H1 (cell line): ENCODE results near the gene NGEF. TPM values are rescaled to one million over a fixed set of nuclear protein-coding genes. Genes with fewer than 3 reads are reported as not detected.
"Not testable (repeated sequence)": the region's sequence is repeated elsewhere in the genome, so short reads cannot be mapped to it uniquely, and the experiment has no call there.

Source experiments
- CTCF ChIA-PET: fragments of 300-600 bp; sonication (Branson Sonifier 250); formaldehyde crosslinking; loops from one replicate; lab custom pipeline; 2021; ENCODE audit not compliant: partially characterized antibody; lab: Charles Lee
- POLR2A ChIA-PET: fragments of 300-600 bp; sonication (Branson Sonifier 250); formaldehyde crosslinking; loops from one replicate; lab custom pipeline; 2021; ENCODE audit warnings: inconsistent platforms; ENCODE audit not compliant: partially characterized antibody; lab: Charles Lee
- DNase-seq, 2 experiments: peaks; one replicate each; pipeline versions ENCODE4 v3.0.0 to v3.0.0-alpha.2; 2010 to 2022; ENCODE audit warnings: low spot score in 2 of 2, low read depth in 1 of 2, mixed read lengths in 1 of 2
- FAIRE-seq: peaks from 2 replicates; lab custom pipeline; 2011; peaks lifted over from hg19 to GRCh38; lab: Jason Lieb, UNC
- H2AFZ ChIP-seq: 2 replicates; pipeline ENCODE4 v1.8.1; 2012; ENCODE audit warnings: low read length, inconsistent platforms
- H2AK5ac ChIP-seq: 2 replicates; pipeline ENCODE4 v1.6.1; 2013; ENCODE audit warnings: low read depth, low read length
- H2BK120ac ChIP-seq: replicated peaks from 2 replicates; pipeline ENCODE3; 2013; ENCODE audit warnings: low read depth, low read length, inconsistent platforms
- H2BK12ac ChIP-seq: 2 replicates; pipeline ENCODE4 v1.6.1; 2013; ENCODE audit warnings: low read depth, low read length
- H2BK15ac ChIP-seq: 2 replicates; pipeline ENCODE4 v1.6.1; 2013; ENCODE audit warnings: low read length
- H2BK20ac ChIP-seq: 2 replicates; pipeline ENCODE4 v1.6.1; 2013; ENCODE audit warnings: low read length
- H2BK5ac ChIP-seq: 2 replicates; pipeline ENCODE4 v1.6.1; 2013; ENCODE audit warnings: low read depth, low read length
- H3K14ac ChIP-seq: 2 replicates; pipeline ENCODE4 v1.6.1; 2013; ENCODE audit warnings: inconsistent platforms; ENCODE audit not compliant: insufficient read length
- H3K18ac ChIP-seq: 2 replicates; pipeline ENCODE4 v1.6.1; 2013; ENCODE audit warnings: low read length; ENCODE audit errors: extremely low read depth
- H3K23ac ChIP-seq: 2 replicates; pipeline ENCODE4 v1.6.1; 2013; ENCODE audit warnings: inconsistent platforms; ENCODE audit not compliant: insufficient read length
- H3K23me2 ChIP-seq: 2 replicates; pipeline ENCODE4 v1.6.1; 2013; ENCODE audit warnings: low read depth, low read length
- H3K27ac ChIP-seq: 2 replicates; pipeline ENCODE4 v1.6.1; 2011; ENCODE audit warnings: low read depth, low read length, inconsistent platforms
- H3K27me3 ChIP-seq, 4 experiments: replicated peaks in 1 of 4; 1 replicate in 1 of 4; 2 replicates in 3 of 4; pipeline versions ENCODE4 v1.6.1 to v1.8.1; 2011 to 2013; ENCODE audit warnings: low read length in 3 of 4, mild to moderate bottlenecking in 3 of 4, inconsistent platforms in 2 of 4, mixed read lengths in 2 of 4, moderate library complexity in 1 of 4; ENCODE audit not compliant: control insufficient read depth in 3 of 4, insufficient read depth in 3 of 4; ENCODE audit errors: extremely low read depth in 1 of 4
- H3K36me3 ChIP-seq, 4 experiments: 2 replicates each; pipeline versions ENCODE4 v1.6.1 to v1.8.1; 2011 to 2013; ENCODE audit warnings: mild to moderate bottlenecking in 4 of 4, low read length in 3 of 4, moderate library complexity in 2 of 4, control low read depth in 1 of 4, inconsistent platforms in 1 of 4; ENCODE audit not compliant: insufficient read depth in 4 of 4, control insufficient read depth in 2 of 4
- H3K4ac ChIP-seq: replicated peaks from 2 replicates; pipeline ENCODE3; 2013; ENCODE audit warnings: low read length, low read depth, mixed read lengths, inconsistent platforms; ENCODE audit not compliant: insufficient read length
- H3K4me1 ChIP-seq, 4 experiments: replicated peaks in 1 of 4; 1 replicate in 1 of 4; 2 replicates in 3 of 4; pipeline versions ENCODE4 v1.6.1 to v1.8.1; 2011 to 2013; ENCODE audit warnings: low read length in 3 of 4, inconsistent platforms in 2 of 4, mixed read lengths in 1 of 4; ENCODE audit not compliant: insufficient read depth in 4 of 4, control insufficient read depth in 3 of 4
- H3K4me2 ChIP-seq, 2 experiments: 2 replicates each; pipeline versions ENCODE4 v1.6.1 to v1.8.1; 2011 to 2013; ENCODE audit warnings: low read depth in 2 of 2, low read length in 2 of 2, control low read depth in 1 of 2, inconsistent platforms in 1 of 2, mild to moderate bottlenecking in 1 of 2; ENCODE audit not compliant: insufficient read depth in 1 of 2
- H3K4me3 ChIP-seq, 4 experiments: fragments of 200-600, 300-600 bp in 1 of 4; sonication (generic), shearing (Covaris generic), sonication (Bioruptor Twin) in 1 of 4; 2 replicates each; pipeline versions ENCODE4 v1.5.1 to v1.8.1; 2011 to 2016; ENCODE audit warnings: low read length in 4 of 4, low read depth in 3 of 4, control low read depth in 2 of 4, inconsistent platforms in 2 of 4, mild to moderate bottlenecking in 2 of 4, mixed read lengths in 1 of 4, moderate library complexity in 1 of 4; ENCODE audit not compliant: insufficient read depth in 2 of 4; ENCODE audit errors: extremely low read depth in 1 of 4
- H3K56ac ChIP-seq: replicated peaks from 2 replicates; pipeline ENCODE3; 2013; ENCODE audit warnings: low read depth, mild to moderate bottlenecking, mixed read lengths, low read length, inconsistent platforms; ENCODE audit not compliant: insufficient read length
- H3K79me1 ChIP-seq: 2 replicates; pipeline ENCODE4 v1.6.1; 2013; ENCODE audit warnings: low read depth, low read length, control low read depth
- H3K79me2 ChIP-seq, 2 experiments: 2 replicates each; pipeline versions ENCODE4 v1.6.1 to v1.8.1; 2012 to 2013; ENCODE audit warnings: low read length in 2 of 2, mild to moderate bottlenecking in 2 of 2, inconsistent platforms in 1 of 2; ENCODE audit not compliant: insufficient read depth in 2 of 2, control insufficient read depth in 1 of 2
- H3K9ac ChIP-seq, 4 experiments: replicated peaks in 1 of 4; 1 replicate in 1 of 4; 2 replicates in 3 of 4; pipeline versions ENCODE4 v1.6.1 to v1.8.1; 2011 to 2013; ENCODE audit warnings: low read depth in 3 of 4, low read length in 3 of 4, control low read depth in 2 of 4, mild to moderate bottlenecking in 2 of 4, moderate library complexity in 2 of 4, inconsistent platforms in 1 of 4; ENCODE audit errors: extremely low read depth in 1 of 4
- H3K9me3 ChIP-seq, 2 experiments: 2 replicates each; pipeline versions ENCODE4 v1.6.1 to v1.8.1; 2012 to 2013; ENCODE audit warnings: mild to moderate bottlenecking in 2 of 2, moderate library complexity in 2 of 2, control low read depth in 1 of 2, inconsistent platforms in 1 of 2, low read depth in 1 of 2, low read length in 1 of 2, mixed read lengths in 1 of 2; ENCODE audit not compliant: insufficient read depth in 2 of 2
- H4K20me1 ChIP-seq, 2 experiments: replicated peaks in 1 of 2; 2 replicates each; pipeline versions ENCODE3 to v1.8.1; 2011 to 2013; ENCODE audit warnings: inconsistent platforms in 2 of 2, low read length in 2 of 2, mild to moderate bottlenecking in 1 of 2; ENCODE audit not compliant: insufficient read depth in 2 of 2, control insufficient read depth in 1 of 2
- H4K5ac ChIP-seq: 2 replicates; pipeline ENCODE4 v1.6.1; 2013; ENCODE audit warnings: low read length, low read depth, mixed read lengths, inconsistent platforms; ENCODE audit not compliant: insufficient read length
- H4K8ac ChIP-seq: 2 replicates; pipeline ENCODE4 v1.8.0; 2013; ENCODE audit warnings: mild to moderate bottlenecking, moderate library complexity, low read length, inconsistent platforms; ENCODE audit not compliant: insufficient read depth; ENCODE audit errors: extremely low read depth
- H4K91ac ChIP-seq: replicated peaks from 2 replicates; pipeline ENCODE3; 2013; ENCODE audit warnings: low read length, mixed read lengths, inconsistent platforms; ENCODE audit not compliant: insufficient read length
- EP300 ChIP-seq, 2 experiments: IDR thresholded peaks; 1 replicate in 1 of 2; 2 replicates in 1 of 2; pipeline ENCODE4 v1.6.1; 2011 to 2012; ENCODE audit warnings: low read depth in 2 of 2, low read length in 2 of 2, mild to moderate bottlenecking in 2 of 2, borderline replicate concordance in 1 of 2, inconsistent platforms in 1 of 2, moderate library complexity in 1 of 2
- GABPA ChIP-seq: IDR thresholded peaks from 2 replicates; pipeline ENCODE4 v1.6.1; 2011; ENCODE audit warnings: mild to moderate bottlenecking, low read length, moderate library complexity, borderline replicate concordance; ENCODE audit not compliant: insufficient read depth
- MAFK ChIP-seq: IDR thresholded peaks from 2 replicates; pipeline ENCODE4 v1.6.1; 2012; ENCODE audit warnings: low read depth, mild to moderate bottlenecking, improper control_type of control experiment, low read length
- SIX5 ChIP-seq: IDR thresholded peaks from 2 replicates; pipeline ENCODE4 v1.6.1; 2011; ENCODE audit warnings: mild to moderate bottlenecking, low read depth, low read length
- TCF12 ChIP-seq: IDR thresholded peaks from 2 replicates; pipeline ENCODE4 v1.6.1; 2011; ENCODE audit warnings: low read depth, mild to moderate bottlenecking, low read length
- TEAD4 ChIP-seq: IDR thresholded peaks from 2 replicates; pipeline ENCODE4 v1.6.1; 2012; ENCODE audit warnings: low read depth, low read length, inconsistent platforms, mixed read lengths
- WGBS, 2 experiments: shearing (Covaris generic) in 1 of 2; methylation state at CpG; one replicate each; pipeline versions ENCODE4 v1.1.6 to v1.1.7; 2013 to 2015; ENCODE audit warnings: low lambda C conversion rate in 2 of 2, mixed read lengths in 2 of 2, inconsistent platforms in 1 of 2, low coverage in 1 of 2, missing lambda C conversion rate in 1 of 2; ENCODE audit not compliant: insufficient replicate concordance in 2 of 2, insufficient coverage in 1 of 2, insufficient read length in 1 of 2; ENCODE audit errors: extremely low coverage in 1 of 2, missing lambda C conversion rate in 1 of 2; 5-methylcytosine and 5-hydroxymethylcytosine counted together
- polyA plus RNA-seq, 7 experiments: library from polyadenylated mRNA; depleted of rRNA in 3 of 7; stranded (reverse) in 5 of 7; unstranded in 2 of 7; fragments of >200 nt in 5 of 7; fragments of 200-250 nt in 2 of 7; gene quantifications; 1 replicate in 5 of 7; 2 replicates in 1 of 7; 4 replicates in 1 of 7; pipeline versions ENCODE4 v1.2.1 to v1.2.3, GENCODE V29; 2011 to 2013; ENCODE audit warnings: missing spikeins in 2 of 7, mixed read lengths in 2 of 7
- total RNA-seq: library from RNA; stranded (reverse); fragmentation: NEBNext Ultra II Directional; extraction: Animal tissue kit (Norgen Biotek cat#: 25700); gene quantifications from 2 replicates; pipeline ENCODE4 v1.2.1, GENCODE V29; 2021

Gene NGEF
- total and polyA plus RNA-seq, 2 of the 8 experiments (the other 6 are each of a cell fraction or from before 2014, with no cell fraction given), result 2.7 to 3.2 TPM

DNA sequence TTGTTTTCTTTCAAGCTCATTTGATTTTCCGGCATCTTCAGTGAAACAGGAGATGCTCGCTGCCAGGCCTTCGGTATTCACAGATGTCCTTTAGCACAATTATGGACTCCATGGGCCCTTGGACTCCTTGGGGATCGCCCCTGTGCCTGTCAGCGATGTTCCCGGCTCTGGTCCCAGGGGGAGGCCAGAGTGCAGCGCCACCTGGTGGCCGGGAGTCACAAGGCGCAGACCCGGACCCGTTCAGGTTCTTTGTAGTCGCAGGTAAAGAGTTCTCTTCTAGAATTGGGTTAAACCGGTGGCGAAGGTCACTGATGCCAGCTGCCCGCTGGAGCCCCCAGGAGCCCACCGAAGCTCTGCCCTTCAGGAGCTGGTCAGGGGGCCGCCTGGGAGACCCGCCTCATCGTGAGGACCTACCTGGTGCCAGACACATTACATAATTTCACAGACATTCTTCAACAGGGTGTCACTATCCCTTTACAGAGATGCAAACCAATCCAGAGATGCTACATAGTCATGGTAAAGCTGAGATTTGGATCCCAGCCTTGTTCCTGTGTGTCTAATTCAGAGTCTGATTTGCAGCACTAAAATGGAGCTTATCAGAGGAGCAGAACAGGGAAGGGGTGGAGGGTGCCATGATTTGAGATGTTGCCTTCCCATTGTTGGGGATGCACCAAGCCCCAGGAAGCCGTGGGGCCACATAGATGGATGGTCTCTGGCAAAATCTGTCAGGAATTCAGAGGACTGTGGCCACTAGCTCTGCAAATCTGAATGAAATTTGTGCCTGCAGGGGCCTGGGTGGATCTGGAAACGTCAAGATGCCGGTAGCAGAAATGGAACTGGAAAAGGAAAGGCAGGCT lies 41.1 kb upstream of the NGEF start (continued):
- TF ChIP-seq EP300 (IDR thresholded peaks at IDR 0.05; ENCODE audit: borderline replicate concordance in 1 of 2, low read depth in 2 of 2, low read length in 2 of 2), result no peak
- peak; percentile 26; the same call in 1 of the 2 replicates for TF ChIP-seq GABPA
- no peak for TF ChIP-seq TCF12
- no peak for TF ChIP-seq SIX5
- no peak for TF ChIP-seq MAFK
- no peak for TF ChIP-seq TEAD4

DNA sequence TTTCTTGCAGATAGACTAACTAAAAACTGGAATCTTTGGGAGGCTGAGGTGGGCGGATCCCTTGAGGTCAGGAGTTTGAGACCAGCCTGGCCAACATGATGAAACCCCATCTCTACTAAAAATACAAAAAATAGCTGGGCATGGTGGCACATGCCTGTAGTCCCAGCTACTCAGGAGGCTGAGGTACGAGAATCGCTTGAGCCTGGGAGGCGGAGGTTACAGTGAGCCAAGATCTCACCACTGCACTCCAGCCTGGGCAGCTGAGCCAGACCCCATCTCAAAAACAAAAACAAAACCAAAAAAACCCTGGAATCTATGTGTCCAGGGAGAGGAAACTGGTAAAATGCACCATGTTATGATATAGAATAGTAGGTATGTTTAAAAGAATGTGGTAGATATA lies 39.5 kb upstream of the NGEF start:
- Histone ChIP-seq H4K91ac (peak overlapping the region; percentile 52), H3K4me1 (peaks cover 11 to 18% (median 15%) of the 10 kb centered on the region in 4 experiments), H4K5ac (peak overlapping the region; percentile 33), H3K23me2 (peaks cover 10% of the 10 kb centered on the region; the same call in 1 of the 2 replicates), H3K4me2 (peak overlapping the region in 1 of 2 experiments; percentile 96; a peak in 1 of 4 replicates), H3K27ac (peak overlapping the region; percentile 22; the same call in 1 of the 2 replicates), H3K4me3 (peak overlapping the region in 1 of 4 experiments; percentile 61; a peak in 1 of 8 replicates), H2BK120ac (peak overlapping the region; percentile 86)
- H3K4ac ChIP-seq, H2AFZ ChIP-seq, H2BK20ac ChIP-seq, H3K79me2 ChIP-seq, H2BK5ac ChIP-seq, H3K18ac ChIP-seq, H3K9me3 ChIP-seq, H3K9ac ChIP-seq, H3K36me3 ChIP-seq, H3K27me3 ChIP-seq, H2AK5ac ChIP-seq, H4K8ac ChIP-seq, H3K79me1 ChIP-seq, H2BK12ac ChIP-seq, H3K56ac ChIP-seq, H2BK15ac ChIP-seq, H4K20me1 ChIP-seq, H3K23ac ChIP-seq, DNase-seq, FAIRE-seq, H3K14ac ChIP-seq: not testable (repeated sequence)
- ChIA-PET POLR2A (interaction anchor here (0.7 to 1.7 kb wide), 2 partner anchors 20 to 127 kb away, joined by 3 to 10 read pairs; partner anchors contain the start of gene NEU2), CTCF (interaction anchor here (1.1 to 5.1 kb wide), 15 partner anchors 8 to 200 kb away, joined by 3 to 47 read pairs (median 5); partner anchors contain the start of genes INPP5D, NEU2 and SNORC)
- 83% methylated on average over 4 of the region's 4 CpGs; no CpG with 5 or more reads in 1 of the 2 experiments for WGBS, 2 experiments
